NOMO-1 treated with DMSO at 0.1 percent for 48 hours (cell line): ENCODE results near the gene AUTS2.
A peak's percentile ranks its signal among the peaks of the same experiment; 100 is the strongest.

Source experiments
- DNase-seq: peaks from one replicate; lab custom pipeline; 2025; ENCODE audit not compliant: unreplicated experiment; lab: John Stamatoyannopoulos, UW

AUTS2 gene

GRCh38 chr7:69813637-69814240 is 215.5 kb downstream of the AUTS2 start:
- DNase-seq, result no peak

GRCh38 chr7:69814421-69814962 is 216.2 kb downstream of the AUTS2 start:
- DNase-seq, result no peak

GRCh38 chr7:69816501-69816900 is 218.2 kb downstream of the AUTS2 start:
- no peak for DNase-seq

GRCh38 chr7:69817121-69817520 is 218.8 kb downstream of the AUTS2 start:
- DNase-seq, result no peak

- DNase-seq, result no peak
Observed at GRCh38 chr7:69817841-69818635, 219.8 kb downstream of the AUTS2 start.

- DNase-seq, result no peak
Observed at GRCh38 chr7:69818636-69819332, 220.5 kb downstream of the AUTS2 start.

- no peak for DNase-seq
Observed at GRCh38 chr7:69819333-69819705, 221.0 kb downstream of the AUTS2 start.

- no peak for DNase-seq
Observed at GRCh38 chr7:69820479-69821192, 222.4 kb downstream of the AUTS2 start.

GRCh38 chr7:69822386-69822785 is 224.1 kb downstream of the AUTS2 start:
- no peak for DNase-seq

- DNase-seq, result no peak
Observed at GRCh38 chr7:69823151-69823744, 225.0 kb downstream of the AUTS2 start.

- DNase-seq, result no peak
Observed at GRCh38 chr7:69825113-69825972, 227.1 kb downstream of the AUTS2 start.

GRCh38 chr7:69826283-69826682 is 228.0 kb downstream of the AUTS2 start:
- no peak for DNase-seq

GRCh38 chr7:69827140-69827539 is 228.9 kb downstream of the AUTS2 start:
- no peak for DNase-seq

- DNase-seq, result peak; percentile 51
Observed at GRCh38 chr7:69827558-69827957, 229.3 kb downstream of the AUTS2 start.

- no peak for DNase-seq
Observed at GRCh38 chr7:69832356-69832755, 234.1 kb downstream of the AUTS2 start.

GRCh38 chr7:69833964-69834363 is 235.7 kb downstream of the AUTS2 start:
- no peak for DNase-seq

- DNase-seq, result no peak
Observed at GRCh38 chr7:69836702-69837101, 238.4 kb downstream of the AUTS2 start.

- DNase-seq, result no peak
Observed at GRCh38 chr7:69837387-69838068, 239.3 kb downstream of the AUTS2 start.

GRCh38 chr7:69839782-69840181 is 241.5 kb downstream of the AUTS2 start:
- no peak for DNase-seq
